Activated CD4-positive, alpha-beta memory T cell treated with anti-CD3 and anti-CD28 coated beads for 36 hours (primary cell): ENCODE results near the gene PPP4R2. TPM values are rescaled to one million over a fixed set of nuclear protein-coding genes. Genes with fewer than 3 reads are reported as not detected.
A peak's percentile ranks its signal among the peaks of the same experiment; 100 is the strongest.

Experiments used
- CTCF ChIA-PET: fragments of 350-600 bp; sonication (Branson Sonifier 250); formaldehyde crosslinking; loops from one replicate; lab custom pipeline; 2021; ENCODE audit warnings: antibody characterized with exemption, inconsistent platforms; lab: Charles Lee
- POLR2A ChIA-PET: fragments of 350-600 bp; sonication (Branson Sonifier 250); formaldehyde crosslinking; loops from one replicate; lab custom pipeline; 2021; ENCODE audit warnings: antibody characterized with exemption; lab: Charles Lee
- DNase-seq: peaks from one replicate; pipeline ENCODE4 v3.0.0-alpha.2; 2020
- H3K27ac Mint-ChIP-seq: one replicate; pipeline ENCODE4 v1.8.0; 2021; ENCODE audit warnings: mixed read lengths
- H3K27me3 Mint-ChIP-seq: one replicate; pipeline ENCODE4 v1.8.0; 2021; ENCODE audit warnings: mixed read lengths
- H3K36me3 Mint-ChIP-seq: one replicate; pipeline ENCODE4 v1.8.0; 2021; ENCODE audit warnings: mixed read lengths
- H3K4me1 Mint-ChIP-seq: one replicate; pipeline ENCODE4 v1.8.0; 2021; ENCODE audit warnings: low read depth, mixed read lengths
- H3K4me3 Mint-ChIP-seq: one replicate; pipeline ENCODE4 v1.8.0; 2021; ENCODE audit warnings: mild to moderate bottlenecking, mixed read lengths
- H3K9me3 Mint-ChIP-seq: one replicate; pipeline ENCODE4 v1.8.0; 2021; ENCODE audit warnings: mixed read lengths
- intact Hi-C: fragments of 100-400 bp; cut with micrococcal nuclease; formaldehyde crosslinking; loops from one replicate; pipeline ENCODE4 v1.15.1; 2023
- total RNA-seq, 2 experiments: library from RNA; stranded (reverse); gene quantifications; one replicate each; pipeline ENCODE4 v1.2.3, GENCODE V29; 2021

PPP4R2 gene
- total RNA-seq, 2 experiments from 2014 or later, result 107 to 108 TPM

DNA sequence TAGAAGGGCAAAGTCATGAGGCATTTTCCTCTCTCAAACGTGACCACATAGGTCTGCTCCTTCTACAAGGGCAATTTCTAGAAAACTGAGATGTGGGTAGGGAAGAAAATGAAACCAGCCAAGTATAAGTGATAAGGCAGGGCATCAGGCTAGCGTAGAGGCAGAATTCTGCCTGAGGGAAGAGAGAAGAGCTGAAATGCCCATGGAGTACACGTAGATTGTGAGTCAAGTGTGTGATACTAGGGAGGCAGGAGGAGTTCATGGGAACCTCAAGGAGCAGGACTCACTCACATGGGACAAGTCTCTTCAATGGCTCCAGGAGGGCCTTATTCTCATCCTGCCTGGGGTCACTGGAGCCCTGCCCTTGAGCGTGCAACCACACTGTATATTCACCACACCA lies 34.9 kb upstream of the PPP4R2 start:
- peak overlapping the region; percentile 35 for H3K27ac Mint-ChIP-seq
- intact Hi-C loops, result no loop called here
- H3K9me3 Mint-ChIP-seq, result no peaks in the 10 kb centered on the region
- peaks cover 42% of the 10 kb centered on the region for H3K4me1 Mint-ChIP-seq
- no peak for DNase-seq
- H3K4me3 Mint-ChIP-seq, result no peak overlapping the region
- ChIA-PET CTCF (no interaction called here), POLR2A (interaction anchor here (1.6 kb wide), 1 partner anchor 16 kb away, joined by 5 read pairs; no protein-coding TSS in a partner anchor)
- H3K36me3 Mint-ChIP-seq, result no peaks in the 10 kb centered on the region
- H3K27me3 Mint-ChIP-seq, result no peaks in the 10 kb centered on the region

DNA sequence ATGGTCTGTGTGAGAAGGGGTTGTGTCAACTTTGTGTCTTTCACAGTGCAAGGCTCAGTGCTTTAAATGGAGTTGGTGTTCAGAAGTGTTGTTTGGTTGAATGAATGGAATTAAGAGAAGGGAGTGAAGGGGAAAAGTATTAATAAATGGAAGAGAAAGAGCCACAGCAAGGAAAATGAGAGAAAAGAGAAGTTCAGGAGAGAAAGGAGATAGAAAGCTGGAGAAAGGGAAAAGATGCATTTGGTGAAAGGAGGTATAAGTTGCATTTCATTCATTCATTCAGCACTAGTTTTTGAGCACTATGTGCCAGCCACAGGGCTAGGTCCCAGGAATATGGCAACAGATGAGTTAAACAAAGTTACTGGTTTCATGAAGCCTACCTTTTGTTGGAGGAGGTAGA lies 34.3 kb upstream of the PPP4R2 start:
- Mint-ChIP-seq H3K27me3 (no peaks in the 10 kb centered on the region), H3K27ac (no peak overlapping the region), H3K9me3 (no peaks in the 10 kb centered on the region), H3K36me3 (no peaks in the 10 kb centered on the region), H3K4me3 (no peak overlapping the region), H3K4me1 (peaks cover 45% of the 10 kb centered on the region)
- CTCF ChIA-PET, result no interaction called here
- intact Hi-C loops, result no loop called here
- POLR2A ChIA-PET, result interaction anchor here (1.6 kb wide), 1 partner anchor 16 kb away, joined by 5 read pairs; no protein-coding TSS in a partner anchor
- no peak for DNase-seq

DNA sequence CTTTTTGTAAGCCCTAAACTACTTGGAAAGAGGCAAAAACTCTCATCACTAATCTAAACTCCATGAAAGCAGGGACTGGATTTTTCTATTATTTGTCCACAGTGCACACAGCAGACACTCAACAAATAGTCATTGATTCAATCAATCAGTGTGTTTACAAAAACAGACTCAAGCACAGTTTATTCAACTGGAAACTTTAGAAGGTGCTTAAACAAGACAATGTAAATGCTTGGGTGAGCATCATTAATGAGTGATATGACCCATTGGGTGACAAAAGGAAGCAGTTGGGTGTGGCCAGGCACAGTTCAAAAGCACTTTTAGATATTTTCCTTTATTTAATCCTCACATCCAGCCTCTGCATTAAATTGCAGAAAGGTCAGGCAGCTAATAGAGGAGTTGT lies 32.0 kb upstream of the PPP4R2 start:
- no peak for DNase-seq
- CTCF ChIA-PET, result interaction anchor here (1.0 kb wide), 1 partner anchor 9 kb away, joined by 4 read pairs; no protein-coding TSS in a partner anchor
- H3K27me3 Mint-ChIP-seq, result no peaks in the 10 kb centered on the region
- no peak overlapping the region for H3K4me3 Mint-ChIP-seq
- H3K27ac Mint-ChIP-seq, result no peak overlapping the region
- no peaks in the 10 kb centered on the region for H3K9me3 Mint-ChIP-seq
- intact Hi-C loops, result loop anchor here (1.0 to 2.0 kb wide), 2 partner anchors 13 to 64 kb away; no protein-coding TSS in a partner anchor
- no peaks in the 10 kb centered on the region for H3K36me3 Mint-ChIP-seq
- peaks cover 45% of the 10 kb centered on the region for H3K4me1 Mint-ChIP-seq
- POLR2A ChIA-PET, result no interaction called here

DNA sequence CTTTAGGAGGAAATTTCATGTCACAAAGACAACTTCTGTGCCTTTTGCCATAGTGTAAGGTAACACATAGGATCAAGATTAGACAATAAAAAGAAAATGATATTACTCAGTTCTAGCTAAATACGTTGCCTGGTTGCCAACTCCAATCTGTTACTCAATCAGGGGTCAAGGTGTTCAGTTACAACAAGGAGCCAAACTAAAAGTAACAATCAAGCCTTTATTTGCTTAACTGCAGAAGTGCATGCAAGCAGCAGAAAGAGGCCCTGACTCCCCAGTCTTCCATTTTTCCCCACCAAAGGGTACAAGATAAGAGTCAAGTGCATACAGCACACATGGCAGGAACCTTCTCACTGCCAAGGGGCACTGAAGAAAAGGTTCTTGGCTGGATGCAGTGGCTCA lies 28.3 kb upstream of the PPP4R2 start:
- Mint-ChIP-seq H3K36me3 (no peaks in the 10 kb centered on the region), H3K9me3 (no peaks in the 10 kb centered on the region), H3K27ac (no peak overlapping the region), H3K4me1 (peaks cover 30% of the 10 kb centered on the region), H3K27me3 (no peaks in the 10 kb centered on the region), H3K4me3 (no peak overlapping the region)
- CTCF ChIA-PET, result no interaction called here
- DNase-seq, result no peak
- POLR2A ChIA-PET, result no interaction called here
- intact Hi-C loops, result no loop called here

DNA sequence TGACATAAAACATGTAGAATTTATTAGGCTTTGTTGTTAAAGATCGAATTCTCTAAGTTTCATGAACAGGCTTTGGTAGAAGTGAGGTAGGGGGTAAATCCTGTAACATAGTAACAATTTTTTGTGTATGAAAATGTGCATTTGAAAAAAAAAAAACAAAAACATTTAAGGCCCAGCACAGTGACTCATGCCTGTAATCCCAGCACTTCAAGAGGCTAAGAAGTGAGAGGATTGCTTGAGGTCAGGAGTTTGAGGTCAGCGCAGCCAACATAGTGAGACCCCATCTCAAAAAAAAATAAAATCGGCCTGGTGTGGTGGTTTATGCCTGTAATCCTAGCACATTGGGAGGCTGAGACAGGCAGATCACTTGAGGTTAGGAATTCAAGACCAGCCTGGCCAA lies 26.8 kb upstream of the PPP4R2 start:
- no peaks in the 10 kb centered on the region for H3K9me3 Mint-ChIP-seq
- H3K36me3 Mint-ChIP-seq, result no peaks in the 10 kb centered on the region
- intact Hi-C loops, result no loop called here
- no peak overlapping the region for H3K4me3 Mint-ChIP-seq
- DNase-seq, result no peak
- POLR2A ChIA-PET, result no interaction called here
- no peak overlapping the region for H3K27ac Mint-ChIP-seq
- peaks cover 29% of the 10 kb centered on the region for H3K4me1 Mint-ChIP-seq
- H3K27me3 Mint-ChIP-seq, result no peaks in the 10 kb centered on the region
- CTCF ChIA-PET, result no interaction called here

DNA sequence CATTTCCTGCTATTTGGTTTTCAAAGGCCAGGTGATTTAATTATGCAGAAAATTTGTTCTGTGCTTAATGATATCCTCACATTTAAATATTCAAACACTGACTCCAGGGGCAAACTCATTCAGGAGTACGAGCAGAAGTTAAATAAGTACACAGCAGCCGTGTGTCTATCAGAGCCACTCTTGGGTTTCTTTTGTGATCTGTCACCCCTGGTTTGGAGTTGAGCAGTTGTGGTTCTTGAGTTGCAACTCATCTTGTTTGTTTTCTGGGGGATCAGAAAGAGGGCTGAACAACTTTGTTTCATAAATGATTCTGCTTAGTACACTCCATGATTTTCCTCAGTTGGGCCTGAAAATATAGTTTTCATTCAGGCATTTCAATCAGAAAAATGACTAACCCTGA lies 25.7 kb upstream of the PPP4R2 start:
- ChIA-PET CTCF (no interaction called here), POLR2A (no interaction called here)
- Mint-ChIP-seq H3K4me3 (no peak overlapping the region), H3K9me3 (no peaks in the 10 kb centered on the region), H3K27ac (no peak overlapping the region), H3K36me3 (no peaks in the 10 kb centered on the region), H3K27me3 (no peaks in the 10 kb centered on the region), H3K4me1 (peaks cover 24% of the 10 kb centered on the region)
- DNase-seq, result peak; percentile 25
- intact Hi-C loops, result no loop called here

DNA sequence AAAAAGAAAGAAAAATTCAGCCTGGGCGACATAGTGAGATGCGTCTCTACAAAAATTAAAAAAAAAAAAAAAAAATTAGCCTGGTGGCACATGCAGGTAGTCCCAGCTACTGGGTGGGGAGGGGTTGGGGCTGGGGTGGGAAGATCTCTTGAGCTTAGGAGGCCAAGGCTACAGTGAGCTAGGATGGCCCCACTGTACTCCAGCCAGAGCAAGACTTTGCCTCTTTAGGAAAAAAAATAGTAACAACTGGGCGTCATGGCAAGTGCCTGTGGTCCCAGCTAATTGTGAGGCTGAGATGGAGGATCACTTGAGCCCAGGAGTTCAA lies 23.9 kb upstream of the PPP4R2 start:
- ChIA-PET POLR2A (no interaction called here), CTCF (interaction anchor here (0.6 kb wide), 1 partner anchor 1098 kb away, joined by 3 read pairs; no protein-coding TSS in a partner anchor)
- Mint-ChIP-seq H3K9me3 (no peaks in the 10 kb centered on the region), H3K27ac (no peak overlapping the region), H3K4me3 (no peak overlapping the region), H3K27me3 (no peaks in the 10 kb centered on the region), H3K36me3 (no peaks in the 10 kb centered on the region), H3K4me1 (peaks cover 32% of the 10 kb centered on the region)
- no peak for DNase-seq
- intact Hi-C loops, result no loop called here

DNA sequence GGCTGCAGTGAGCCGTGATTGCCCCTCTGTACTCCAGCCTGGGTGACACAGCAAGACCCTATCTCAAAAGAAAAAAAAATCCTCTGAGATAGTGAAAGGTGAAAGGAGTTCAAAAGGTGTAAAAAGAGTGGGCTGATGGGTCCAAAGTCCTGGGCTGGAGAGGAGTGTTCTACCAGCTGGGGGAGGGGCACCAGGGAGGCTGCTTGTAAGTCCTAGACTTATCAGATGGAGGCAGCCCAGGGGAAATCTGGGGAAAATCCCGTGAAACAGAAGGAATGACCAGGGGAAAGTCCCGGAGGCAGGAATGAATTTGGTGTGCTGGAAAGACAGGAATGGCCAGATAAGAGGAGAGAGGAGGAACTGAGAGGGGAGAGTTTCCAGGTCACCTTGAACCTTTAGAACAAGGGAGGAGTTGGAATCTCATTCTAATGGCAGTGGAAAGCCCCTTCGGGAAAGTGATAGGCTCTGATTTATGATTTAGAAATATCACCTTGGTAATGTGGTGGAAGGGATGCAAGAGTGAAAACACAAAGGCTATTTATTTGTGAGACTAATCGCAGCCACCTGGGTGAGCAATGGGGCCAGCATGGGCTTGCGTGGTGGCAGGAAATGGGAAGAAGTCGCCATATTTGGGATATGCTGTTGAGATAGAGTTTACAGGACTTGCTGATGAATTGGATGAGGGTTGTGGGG lies 23.4 kb upstream of the PPP4R2 start:
- H3K27me3 Mint-ChIP-seq, result no peaks in the 10 kb centered on the region
- no peak overlapping the region for H3K4me3 Mint-ChIP-seq
- no peak for DNase-seq
- POLR2A ChIA-PET, result no interaction called here
- peaks cover 35% of the 10 kb centered on the region for H3K4me1 Mint-ChIP-seq
- no peaks in the 10 kb centered on the region for H3K9me3 Mint-ChIP-seq
- H3K27ac Mint-ChIP-seq, result no peak overlapping the region
- CTCF ChIA-PET, result interaction anchor here (0.6 kb wide), 1 partner anchor 1098 kb away, joined by 3 read pairs; no protein-coding TSS in a partner anchor
- intact Hi-C loops, result no loop called here
- H3K36me3 Mint-ChIP-seq, result no peaks in the 10 kb centered on the region

DNA sequence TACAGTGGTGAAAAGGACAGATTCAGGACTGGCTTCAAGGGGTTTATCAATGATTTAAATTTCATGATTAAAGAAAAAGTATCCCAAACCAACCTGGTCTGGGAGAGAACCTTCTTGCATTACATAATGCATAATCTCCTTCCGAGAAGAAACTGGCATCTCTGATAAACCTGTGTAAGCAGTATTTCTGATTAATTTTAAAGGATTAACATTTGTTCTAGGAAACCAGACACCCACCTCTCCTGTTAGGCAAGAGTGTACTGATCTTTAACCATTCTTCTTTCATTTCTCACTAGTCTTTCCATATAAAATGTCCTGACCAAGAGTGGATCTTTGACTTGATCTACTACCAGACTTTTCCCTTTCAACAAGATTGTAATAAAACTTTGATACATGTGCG lies 22.8 kb upstream of the PPP4R2 start:
- Mint-ChIP-seq H3K27me3 (no peaks in the 10 kb centered on the region), H3K4me3 (no peak overlapping the region), H3K4me1 (peaks cover 35% of the 10 kb centered on the region), H3K27ac (no peak overlapping the region), H3K36me3 (no peaks in the 10 kb centered on the region), H3K9me3 (no peaks in the 10 kb centered on the region)
- CTCF ChIA-PET, result no interaction called here
- no peak for DNase-seq
- POLR2A ChIA-PET, result no interaction called here
- intact Hi-C loops, result no loop called here

DNA sequence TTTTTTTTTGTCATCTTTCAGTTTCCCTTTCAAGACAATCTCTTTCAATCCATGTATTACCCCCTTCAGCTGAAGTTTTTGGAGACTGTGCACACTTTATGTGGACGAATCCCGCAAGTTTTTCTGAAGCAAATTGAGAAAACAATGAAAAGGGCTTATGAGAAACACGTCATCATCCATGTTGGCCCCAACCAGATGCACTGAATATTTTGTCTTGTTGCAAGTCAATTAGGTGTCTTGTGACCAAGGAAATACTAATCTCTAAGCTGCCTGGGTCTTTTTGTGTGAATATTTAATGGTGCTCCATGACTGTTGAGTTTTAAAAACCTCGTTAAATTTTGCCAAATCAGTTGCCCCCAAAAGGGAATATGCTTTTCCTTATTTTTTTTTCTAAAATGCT lies 21.7 kb upstream of the PPP4R2 start:
- intact Hi-C loops, result no loop called here

DNA sequence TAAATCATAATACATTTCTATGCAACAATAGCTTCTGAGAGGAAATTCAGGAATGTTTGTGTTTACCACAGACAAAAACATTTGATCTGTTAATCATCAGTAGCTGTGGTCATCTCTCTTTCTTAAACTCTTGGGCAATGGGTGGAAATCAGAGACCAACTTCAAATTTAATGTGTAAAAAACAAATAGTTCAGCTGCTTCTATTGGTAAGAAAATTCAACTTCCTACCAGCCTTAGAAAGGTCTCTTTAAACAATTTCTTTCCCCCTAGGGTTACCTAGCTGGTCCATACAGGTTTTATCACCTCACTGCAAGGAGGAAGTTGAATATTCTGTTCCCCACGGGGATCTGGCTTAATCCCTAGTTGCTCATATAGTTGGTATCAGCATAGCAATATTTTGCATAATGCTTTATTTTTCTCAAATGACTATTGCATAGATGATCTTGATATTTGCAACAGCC lies 20.3 kb upstream of the PPP4R2 start:
- Mint-ChIP-seq H3K36me3 (no peaks in the 10 kb centered on the region), H3K27me3 (peaks cover 2% of the 10 kb centered on the region), H3K4me1 (peaks cover 30% of the 10 kb centered on the region), H3K9me3 (no peaks in the 10 kb centered on the region), H3K27ac (no peak overlapping the region), H3K4me3 (no peak overlapping the region)
- ChIA-PET CTCF (interaction anchor here (0.7 to 1.6 kb wide), 2 partner anchors 37 to 81 kb away, joined by 3 to 5 read pairs; no protein-coding TSS in a partner anchor), POLR2A (no interaction called here)
- intact Hi-C loops, result loop anchor here (2.0 kb wide), 1 partner anchor 456 kb away; no protein-coding TSS in a partner anchor
- no peak for DNase-seq

More for the DNA sequence above, 21.7 kb upstream of the PPP4R2 start:
- no peak overlapping the region for H3K4me3 Mint-ChIP-seq
- H3K27me3 Mint-ChIP-seq, result peaks cover under 1% of the 10 kb centered on the region
- ChIA-PET POLR2A (interaction anchor here (0.7 kb wide), 2 partner anchors 37 to 1342 kb away, joined by 5 to 6 read pairs; no protein-coding TSS in a partner anchor), CTCF (interaction anchor here (0.7 to 0.9 kb wide), 2 partner anchors 34 to 309 kb away, joined by 3 read pairs; no protein-coding TSS in a partner anchor)
- H3K4me1 Mint-ChIP-seq, result peaks cover 35% of the 10 kb centered on the region
- H3K9me3 Mint-ChIP-seq, result no peaks in the 10 kb centered on the region
- H3K27ac Mint-ChIP-seq, result no peak overlapping the region
- DNase-seq, result no peak
- H3K36me3 Mint-ChIP-seq, result no peaks in the 10 kb centered on the region

DNA sequence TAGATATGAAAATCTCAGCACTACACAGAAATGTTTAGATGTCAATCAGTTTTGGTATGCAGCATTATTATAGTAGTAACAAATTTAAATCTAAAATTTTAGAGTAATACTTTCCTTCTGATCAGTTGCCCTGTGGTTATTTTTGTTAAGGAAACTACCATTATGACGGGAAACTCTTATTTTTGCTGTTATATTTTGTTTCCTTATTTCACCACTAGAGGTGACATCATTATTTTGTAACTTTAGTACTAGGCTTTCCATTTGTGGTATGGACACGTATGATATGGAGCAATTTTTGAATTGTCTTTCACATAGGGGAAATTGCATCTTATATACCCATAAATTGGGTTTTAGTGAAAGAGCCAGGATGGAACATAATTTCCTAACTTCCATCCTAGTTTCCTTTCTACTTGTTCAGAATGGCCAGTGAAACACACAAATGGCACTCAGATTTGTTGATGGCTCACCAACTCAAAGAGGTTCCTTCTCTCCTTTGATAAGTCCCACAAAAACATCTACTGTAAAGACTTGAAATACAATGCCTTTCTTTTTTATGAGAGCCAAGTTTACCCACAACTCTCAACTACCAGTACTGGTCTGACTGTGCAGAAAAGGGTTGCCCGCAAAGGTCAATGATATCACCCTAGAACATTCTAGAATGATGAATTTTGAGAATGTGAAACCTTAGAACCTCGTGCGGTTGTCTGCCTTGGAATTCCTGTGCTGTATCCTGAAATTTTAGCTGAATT lies 19.4 kb upstream of the PPP4R2 start:
- ChIA-PET CTCF (no interaction called here), POLR2A (interaction anchor here (1.2 kb wide), 1 partner anchor 16 kb away, joined by 5 read pairs; no protein-coding TSS in a partner anchor)
- Mint-ChIP-seq H3K4me1 (peaks cover 28% of the 10 kb centered on the region), H3K4me3 (peak overlapping the region; percentile 20), H3K27ac (peak overlapping the region; percentile 83), H3K9me3 (no peaks in the 10 kb centered on the region), H3K36me3 (no peaks in the 10 kb centered on the region), H3K27me3 (peaks cover 2% of the 10 kb centered on the region)
- intact Hi-C loops, result loop anchor here (1.0 to 2.0 kb wide), 7 partner anchors 12 to 456 kb away; partner anchors contain the start of gene SHQ1
- DNase-seq, result peak; percentile 57
